Activated CD8-positive, alpha-beta memory T cell treated with anti-CD3 and anti-CD28 coated beads, Interleukin-2, amount 50 U/mL, for 48 hours (primary cell): Measurements from ENCODE around the gene FBP1.
A peak's percentile ranks its signal among the peaks of the same experiment; 100 is the strongest.

ENCODE experiments used
- DNase-seq: peaks from one replicate; pipeline ENCODE4 v3.0.0-alpha.2; 2020

FBP1 gene

DNA sequence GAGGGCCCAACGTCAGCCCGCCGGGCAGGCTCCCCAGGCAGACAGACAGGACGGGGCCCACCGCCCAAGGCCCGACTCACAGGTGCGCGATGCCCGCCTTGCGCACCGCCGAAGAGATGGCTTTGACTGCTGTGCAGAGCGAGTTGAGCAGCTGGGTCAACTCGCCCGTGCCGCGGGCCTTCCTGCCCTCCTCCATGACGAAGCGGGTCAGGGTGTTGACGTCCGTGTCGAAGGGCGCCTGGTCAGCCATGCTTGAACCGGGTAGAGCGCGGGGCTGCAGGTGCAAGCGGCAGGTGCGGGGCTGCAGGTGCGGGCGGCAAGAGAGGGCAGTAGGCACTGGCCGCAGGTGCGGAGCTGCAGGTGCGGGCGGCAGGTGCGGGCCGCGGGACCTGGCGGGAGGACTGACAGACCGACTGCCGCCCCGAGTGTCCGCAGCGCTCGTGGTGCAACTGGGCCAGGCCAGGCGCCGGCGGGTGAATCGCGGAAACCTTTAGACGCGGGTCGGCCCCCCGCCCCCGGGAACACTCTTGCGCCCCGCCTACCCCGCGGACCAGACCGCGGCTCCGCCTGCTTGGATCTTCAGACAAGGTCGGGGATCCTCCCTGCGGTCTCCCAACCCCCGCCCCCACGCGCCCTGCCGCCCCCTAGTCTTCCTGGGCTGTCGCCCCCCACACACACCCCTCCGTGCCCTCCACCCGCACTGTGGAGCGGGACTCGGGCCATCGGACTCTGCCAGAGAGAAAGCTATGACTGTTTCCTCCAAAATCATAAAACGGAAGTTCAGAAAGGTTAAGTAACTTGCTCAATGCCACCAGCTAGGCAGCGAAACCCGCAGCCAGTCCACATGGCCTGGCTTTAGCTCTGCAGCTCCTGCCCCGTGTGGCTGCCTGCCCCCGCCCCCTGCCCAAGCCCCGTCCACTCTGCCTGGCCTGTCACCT, at the start of gene FBP1:
FBP1 (minus strand) TSS at position 458 of the 938 bp plus-strand sequence; CDS start at position 250, 208 bp downstream.
- peak; percentile 64 for DNase-seq

- no peak for DNase-seq
Measured at GRCh38 chr9:94687451-94687850, 48.1 kb upstream of the FBP1 start.

- no peak for DNase-seq
Measured at GRCh38 chr9:94685359-94685758, 46.0 kb upstream of the FBP1 start.

- DNase-seq: peak; percentile 71
Measured at GRCh38 chr9:94681508-94681907, 42.2 kb upstream of the FBP1 start.

DNA sequence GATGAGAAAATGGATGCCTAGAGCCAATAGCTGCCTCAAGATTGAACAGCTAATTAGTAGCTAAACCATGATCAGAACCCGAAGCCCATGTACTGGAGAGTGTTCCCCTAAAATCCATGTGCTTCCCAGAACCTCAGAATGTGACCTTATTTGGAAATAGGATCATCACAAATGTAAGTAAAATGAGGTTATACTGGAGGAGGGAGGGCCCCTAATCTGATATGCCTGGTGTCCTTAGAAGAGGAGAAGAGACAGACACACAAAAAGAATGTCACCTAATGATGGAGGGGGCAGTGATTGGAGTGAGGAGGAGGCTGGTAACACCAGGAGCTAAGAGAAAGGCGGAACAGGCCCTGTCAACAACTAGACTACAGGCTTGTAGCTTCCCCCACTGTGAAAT, 41.3 kb upstream of the FBP1 start:
- DNase-seq: no peak

- no peak for DNase-seq
Measured at GRCh38 chr9:94680020-94680419, 40.7 kb upstream of the FBP1 start.

GRCh38 chr9:94679587-94679986, 40.3 kb upstream of the FBP1 start:
- no peak for DNase-seq

DNA sequence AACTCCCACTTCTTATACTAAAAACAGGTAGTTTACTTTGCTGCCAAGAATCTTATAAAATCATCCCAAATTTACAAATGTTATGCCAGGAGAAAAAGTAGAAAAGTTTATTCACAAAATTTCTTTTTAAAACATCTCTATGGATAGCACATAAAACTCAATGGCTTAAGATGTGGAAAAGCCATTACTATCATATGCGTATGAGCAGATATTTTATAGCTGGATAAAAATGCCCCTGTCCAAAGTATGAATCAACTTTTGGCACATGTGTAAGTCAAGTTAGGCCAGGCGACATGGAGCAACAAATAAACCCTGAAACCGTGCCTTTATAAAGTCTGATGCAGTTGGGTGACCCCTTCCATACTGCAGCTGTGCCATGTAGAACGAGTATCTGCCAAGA, 38.6 kb upstream of the FBP1 start:
- no peak for DNase-seq

GRCh38 chr9:94676446-94677131, 37.3 kb upstream of the FBP1 start:
- no peak for DNase-seq

DNA sequence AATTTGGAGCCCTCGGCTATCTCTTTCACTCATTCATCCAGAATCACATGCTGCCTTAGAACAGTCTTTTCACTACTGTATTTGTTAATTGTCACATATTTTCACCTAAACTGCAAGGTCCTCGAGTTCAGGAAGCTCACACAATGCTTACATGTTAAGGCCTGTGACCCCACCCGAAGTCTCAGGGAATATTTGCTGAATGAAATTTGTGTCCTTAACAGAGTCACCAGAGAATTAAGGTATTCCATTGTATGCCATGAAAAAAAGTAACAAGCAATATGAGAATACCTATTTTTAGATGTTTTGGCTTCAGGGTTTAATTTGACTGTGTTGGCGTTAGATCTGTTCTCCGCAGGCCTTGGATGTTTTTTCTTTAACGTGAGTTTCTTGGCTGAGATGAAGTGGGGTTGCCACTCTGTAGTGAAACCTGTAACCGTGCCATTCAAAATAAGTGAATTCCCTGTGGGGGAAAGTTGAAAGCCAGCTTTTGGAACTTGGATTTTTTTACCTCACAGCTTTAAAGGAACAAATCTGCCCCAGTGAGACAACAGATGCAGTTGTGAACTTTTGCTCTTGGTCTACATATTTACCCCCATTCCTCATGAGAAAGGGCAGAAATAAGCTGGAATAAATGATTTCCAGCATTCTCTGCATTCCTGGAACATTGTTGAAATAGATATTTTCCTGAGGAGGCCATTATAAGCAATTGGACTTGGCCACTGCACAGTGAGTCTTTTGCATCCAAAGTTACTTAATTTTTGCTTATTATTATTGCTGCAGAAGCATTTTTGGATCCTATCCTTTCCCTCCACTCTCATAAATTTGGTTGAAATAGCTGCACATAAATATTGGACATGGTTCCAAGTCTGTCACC, 35.9 kb upstream of the FBP1 start:
- DNase-seq: no peak

DNA sequence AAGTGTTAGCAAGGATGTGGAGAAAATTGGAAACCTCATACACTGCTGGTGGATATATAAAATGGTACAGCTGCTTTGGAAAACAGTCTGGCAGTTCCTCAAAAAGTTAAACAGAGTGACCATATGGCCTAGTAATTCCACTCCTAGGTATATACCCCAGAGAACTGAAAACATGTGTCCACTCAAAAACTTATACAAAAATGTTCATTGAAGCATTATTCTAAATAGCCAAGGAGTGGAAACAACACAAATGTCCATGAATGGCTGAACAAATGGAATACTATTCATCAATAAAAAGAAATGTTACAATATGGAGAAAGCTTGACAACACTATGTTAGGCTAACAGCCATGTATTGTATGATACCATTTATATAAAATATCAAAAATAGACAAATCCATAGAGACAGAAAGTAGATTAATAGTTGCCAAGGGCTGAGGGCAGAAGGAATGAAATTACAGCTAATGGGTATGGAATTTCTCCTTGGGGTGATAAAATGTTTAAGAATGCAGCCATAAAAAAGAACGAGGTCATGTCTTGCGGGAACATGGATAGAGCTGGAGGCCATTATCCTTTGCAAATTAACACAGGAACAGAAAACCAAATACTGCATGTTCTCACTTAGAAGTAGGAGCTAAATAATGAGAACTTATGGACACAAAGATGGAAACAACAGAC, 33.6 kb upstream of the FBP1 start:
- no peak for DNase-seq

- DNase-seq: peak; percentile 57
Measured at GRCh38 chr9:94668928-94669729, 29.8 kb upstream of the FBP1 start.

DNA sequence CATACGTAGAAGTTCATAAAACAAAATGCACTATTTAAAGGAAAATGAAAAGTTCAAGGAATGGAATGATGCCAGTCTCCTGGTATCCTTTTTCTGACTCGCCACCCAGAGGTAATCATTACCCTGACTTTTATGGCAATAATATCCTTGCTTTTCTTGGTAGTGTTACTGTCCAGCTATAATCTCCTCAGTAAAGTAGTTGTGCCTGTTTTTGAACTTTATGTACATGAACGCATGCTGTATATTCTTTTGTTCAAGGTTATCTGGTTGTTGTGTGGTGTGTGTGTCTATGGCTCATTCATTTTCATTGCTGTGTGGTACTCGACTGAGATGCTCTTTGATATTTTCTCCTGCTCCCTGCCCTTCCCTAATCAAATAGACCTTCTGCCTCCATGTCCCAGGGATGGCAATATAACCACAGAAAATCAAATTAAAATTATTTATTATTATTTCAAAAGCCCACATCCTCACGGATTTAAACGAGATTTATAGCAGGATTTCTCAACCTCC, 29.2 kb upstream of the FBP1 start:
- DNase-seq: no peak

DNA sequence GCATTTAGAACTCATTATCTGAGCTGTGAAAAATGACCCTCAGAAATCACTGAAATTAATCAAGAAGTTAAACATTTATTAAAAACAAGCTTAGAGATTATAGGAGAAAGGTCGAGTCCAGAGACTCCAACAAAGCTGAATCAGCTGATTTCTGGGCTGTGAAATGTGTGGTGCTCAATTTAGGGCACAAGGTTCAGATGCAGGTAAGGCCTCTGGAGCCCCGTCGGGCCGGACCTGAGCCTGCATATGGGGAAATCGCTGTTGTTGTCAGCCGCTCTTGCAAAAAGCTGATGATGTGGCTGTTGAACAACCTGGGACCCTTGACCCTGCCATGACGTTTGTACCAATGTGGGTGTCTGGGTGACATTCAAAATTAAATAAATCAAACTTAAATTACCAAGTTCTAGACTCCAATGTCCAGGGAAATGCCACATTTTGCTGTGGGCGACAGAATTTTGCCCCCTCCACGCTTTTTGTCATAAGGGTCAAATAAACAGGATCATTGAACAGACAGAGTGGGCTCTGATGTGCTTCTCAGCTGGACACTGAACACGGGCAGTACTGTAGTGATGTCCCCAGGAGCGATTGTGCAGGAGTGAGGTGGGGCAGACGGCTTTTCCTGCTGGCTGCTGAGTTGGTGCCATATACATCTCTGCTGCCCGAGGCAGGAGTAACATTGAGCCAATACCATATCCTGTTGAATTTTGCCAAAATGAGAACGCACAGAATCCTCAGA, 27.2 kb upstream of the FBP1 start:
- DNase-seq: no peak

- no peak for DNase-seq
Measured at GRCh38 chr9:94665613-94666012, 26.3 kb upstream of the FBP1 start.

GRCh38 chr9:94664801-94665200, 25.5 kb upstream of the FBP1 start:
- no peak for DNase-seq

DNA sequence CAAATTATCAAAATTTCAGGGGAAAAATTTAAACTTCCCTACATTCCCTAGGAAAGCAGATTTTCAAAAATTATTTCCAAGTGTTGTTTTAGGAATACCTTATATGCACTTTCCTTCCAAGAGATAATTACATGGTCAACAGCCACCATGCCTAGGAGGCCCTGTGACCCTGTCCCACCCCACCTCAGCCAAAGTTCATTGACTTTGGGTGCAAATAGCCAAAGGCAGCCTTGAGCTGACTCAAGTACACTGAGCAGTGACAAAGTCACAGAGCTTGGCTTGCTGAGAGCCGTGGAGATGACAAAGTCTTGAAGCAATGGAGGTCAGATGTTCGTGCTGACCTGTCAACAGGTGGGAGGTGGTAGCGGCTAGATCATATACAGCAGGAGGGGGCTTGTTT, 24.3 kb upstream of the FBP1 start:
- no peak for DNase-seq

DNA sequence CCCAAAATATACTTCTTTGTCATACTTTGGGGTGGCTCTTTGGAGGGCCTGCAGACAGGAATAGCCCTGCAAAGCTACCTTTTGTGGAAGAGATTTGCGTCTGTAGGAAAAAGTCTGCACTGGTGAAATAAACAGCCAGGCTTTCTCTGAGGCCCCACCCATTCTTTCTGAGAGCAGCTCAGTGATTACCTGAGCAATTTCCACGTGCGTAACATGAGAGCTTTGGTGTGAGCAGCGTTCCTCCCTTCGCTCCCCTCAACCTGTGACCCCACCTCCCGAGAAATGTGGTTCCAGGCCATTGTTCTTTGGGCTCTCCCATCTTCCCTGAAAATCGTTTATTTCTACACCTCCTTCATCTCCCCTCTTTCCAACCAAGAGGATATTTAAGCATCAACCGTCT, 23.8 kb upstream of the FBP1 start:
- no peak for DNase-seq

DNA sequence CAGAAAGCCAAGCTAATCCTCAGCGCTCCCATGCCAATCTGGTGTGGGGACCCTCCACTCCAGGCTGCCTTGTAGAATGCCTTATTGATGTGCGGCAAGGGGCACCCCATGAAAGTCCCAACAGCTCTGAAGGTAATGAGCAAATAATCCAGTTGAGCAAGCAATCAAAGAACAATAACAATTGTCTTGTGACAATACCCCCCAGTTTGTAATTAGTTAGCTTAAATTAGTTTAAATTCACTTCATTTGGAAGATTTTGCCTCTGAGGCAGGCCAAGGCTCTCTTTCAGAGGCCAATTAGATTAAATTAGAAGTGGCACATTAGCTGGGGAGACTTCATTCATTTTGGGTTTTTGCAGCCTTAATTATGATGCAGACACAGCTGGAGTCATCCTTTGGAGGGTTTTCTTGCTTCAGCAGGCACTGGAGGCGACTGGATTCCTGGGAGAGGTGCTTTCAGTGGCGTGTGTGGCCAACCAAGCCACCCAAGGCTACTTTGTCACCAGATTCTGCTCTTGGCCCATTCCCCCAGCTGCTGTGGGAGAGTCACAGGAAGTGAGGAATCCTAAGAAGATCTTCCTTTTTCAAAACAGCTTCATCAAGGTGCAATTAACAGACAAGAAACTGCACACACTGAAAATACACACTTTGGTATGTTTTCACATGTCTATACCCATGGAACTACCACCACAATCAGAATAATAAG, 17.9 kb upstream of the FBP1 start:
- DNase-seq: no peak

- peak; percentile 59 for DNase-seq
Measured at GRCh38 chr9:94656200-94656599, 16.9 kb upstream of the FBP1 start.
